HL-60 (cell line): ENCODE results near the gene DCAF8L2.

ENCODE experiments used
- DNase-seq, 2 experiments: peaks; one replicate each; pipeline ENCODE4 v3.0.0-alpha.2; 2010 to 2020; ENCODE audit warnings: low read depth in 1 of 2, low spot score in 1 of 2
- H3K27ac ChIP-seq: fragments of 250-450 bp; sonication (Bioruptor Pico); replicated peaks from 2 replicates; pipeline ENCODE4 v1.5.1; 2020; ENCODE audit warnings: mild to moderate bottlenecking, moderate library complexity
- H3K27me3 ChIP-seq: fragments of 250-450 bp; sonication (Bioruptor Pico); 2 replicates; pipeline ENCODE4 v1.5.1; 2021; ENCODE audit warnings: mild to moderate bottlenecking, moderate library complexity; ENCODE audit not compliant: insufficient read depth, poor library complexity, severe bottlenecking
- H3K4me3 ChIP-seq: replicated peaks from 2 replicates; pipeline ENCODE4 v1.5.1; 2011; ENCODE audit warnings: mild to moderate bottlenecking, control low read depth, low read length; ENCODE audit not compliant: insufficient read depth
- CTCF ChIP-seq: IDR thresholded peaks from one replicate; pipeline ENCODE4 v1.5.1; 2011; ENCODE audit warnings: low read length, control low read depth, inconsistent platforms; ENCODE audit not compliant: insufficient read depth
- GABPA ChIP-seq: IDR thresholded peaks from 2 replicates; pipeline ENCODE4 v1.6.1; 2012; ENCODE audit warnings: low read depth
- POLR2AphosphoS5 ChIP-seq: IDR thresholded peaks from 2 replicates; pipeline ENCODE4 v1.6.1; 2012; ENCODE audit warnings: low read depth
- REST ChIP-seq: IDR thresholded peaks from 2 replicates; pipeline ENCODE4 v1.6.1; 2012; ENCODE audit warnings: low read depth; ENCODE audit not compliant: insufficient replicate concordance
- SPI1 ChIP-seq: IDR thresholded peaks from 2 replicates; pipeline ENCODE4 v1.6.1; 2012; ENCODE audit warnings: low read depth, mild to moderate bottlenecking, borderline replicate concordance

DCAF8L2 gene

GRCh38 chrX:27583976-27584375 lies 6.2 kb upstream of the DCAF8L2 start:
- TF ChIP-seq CTCF (no peak), REST (no peak), SPI1 (no peak), POLR2AphosphoS5 (no peak), GABPA (no peak)
- H3K27ac ChIP-seq = no peak overlapping the region
- no peak overlapping the region for H3K4me3 ChIP-seq
- no peaks in the 10 kb centered on the region for H3K27me3 ChIP-seq
- DNase-seq = no peak

- TF ChIP-seq CTCF (no peak), SPI1 (no peak), GABPA (no peak), POLR2AphosphoS5 (no peak), REST (no peak)
- H3K27me3 ChIP-seq = no peaks in the 10 kb centered on the region
- DNase-seq = no peak
- no peak overlapping the region for H3K4me3 ChIP-seq
- H3K27ac ChIP-seq = no peak overlapping the region
These were observed 1.8 kb downstream of the DCAF8L2 start for GRCh38 chrX:27591938-27592337.

- no peak for DNase-seq
- no peak for TF ChIP-seq POLR2AphosphoS5
- no peak overlapping the region for H3K27ac ChIP-seq
- no peaks in the 10 kb centered on the region for H3K27me3 ChIP-seq
- H3K4me3 ChIP-seq = no peak overlapping the region
These were observed 7.4 kb downstream of the DCAF8L2 start for GRCh38 chrX:27597508-27597907.

GRCh38 chrX:27598312-27598711 lies 8.2 kb downstream of the DCAF8L2 start:
- no peak overlapping the region for H3K27ac ChIP-seq
- TF ChIP-seq CTCF (no peak), SPI1 (no peak), POLR2AphosphoS5 (no peak), REST (no peak), GABPA (no peak)
- H3K27me3 ChIP-seq = no peaks in the 10 kb centered on the region
- no peak overlapping the region for H3K4me3 ChIP-seq
- no peak for DNase-seq
